ENCODE data around the gene SOX4.

- TF ChIP-seq EZH2phosphoT487 (IDR thresholded peaks at IDR 0.05; ENCODE audit: unreplicated experiment), result no peak
- TF ChIP-seq EZH2 (IDR thresholded peaks at IDR 0.05; ENCODE audit: low read depth, unreplicated experiment), result no peak
- TF ChIP-seq CTCF (conservative IDR thresholded peaks at IDR 0.05; ENCODE audit: low read depth in 2 of 2), result no peak
- TF ChIP-seq REST (IDR thresholded peaks at IDR 0.05; ENCODE audit: unreplicated experiment), result no peak
- TF ChIP-seq POLR2AphosphoS5 (IDR thresholded peaks at IDR 0.05; ENCODE audit: low read depth), result no peak
- no peak for TF ChIP-seq CREB1 (CRISPR knock-in tag; IDR thresholded peaks at IDR 0.05; ENCODE audit: low read depth)
- no peak for TF ChIP-seq JUNB (IDR thresholded peaks at IDR 0.05; ENCODE audit: unreplicated experiment)
- no peak for TF ChIP-seq STAT1 (IDR thresholded peaks at IDR 0.05; ENCODE audit: unreplicated experiment)
Observed at GRCh38 chr6:21605166-21605565, 11.6 kb downstream of the SOX4 start.

All from GM23338 (cell line).